Stimulated activated CD8-positive, alpha-beta memory T cell treated with anti-CD3 and anti-CD28 coated beads, Interleukin-15, amount 100 ng/mL, for 4 hours (primary cell): ENCODE measurements around the gene LTBR.

Source experiments
- DNase-seq, 2 donors: peaks; one replicate each; pipeline ENCODE4 v3.0.0-alpha.2; 2020; ENCODE audit warnings: low read depth in 2 of 2

The LTBR gene

GRCh38 chr12:6367969-6368892 lies 15.7 kb upstream of the LTBR start:
- no peak for DNase-seq

DNA sequence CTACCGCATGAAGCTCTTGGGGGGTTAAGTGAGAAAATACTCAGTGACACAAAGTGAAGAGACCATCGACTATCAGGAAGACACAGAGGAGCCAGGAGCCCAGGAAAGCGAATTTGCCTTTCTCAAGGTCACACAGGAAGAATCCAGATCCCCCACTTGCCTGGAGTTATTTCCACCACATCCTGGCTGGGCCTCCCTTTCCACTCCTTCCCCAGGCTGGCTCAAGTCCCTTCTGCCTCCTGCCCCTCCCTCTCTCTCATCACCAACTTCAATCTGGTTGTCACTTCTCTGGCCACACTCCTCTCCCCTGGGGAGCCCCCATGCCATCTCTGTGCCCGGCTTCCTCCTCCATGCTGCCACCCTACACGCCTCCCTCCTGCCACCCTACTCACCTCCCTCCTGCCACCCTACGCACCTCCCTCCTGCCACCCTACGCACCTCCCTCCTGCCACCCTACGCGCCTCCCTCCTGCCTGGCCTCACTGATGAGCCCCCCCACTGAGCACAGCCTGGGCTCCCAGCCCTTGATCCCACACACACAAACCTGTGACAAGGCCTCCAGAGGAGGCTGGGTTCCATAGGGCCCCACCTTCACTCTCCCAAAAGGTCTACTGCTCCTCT lies 14.9 kb upstream of the LTBR start:
- no peak for DNase-seq

- DNase-seq, result no peak
These were observed 13.9 kb upstream of the LTBR start for GRCh38 chr12:6369916-6370575.

- no peak for DNase-seq
These were observed 13.4 kb upstream of the LTBR start for GRCh38 chr12:6370576-6370935.

- DNase-seq, result no peak
These were observed 12.8 kb upstream of the LTBR start for GRCh38 chr12:6370994-6371754.

DNA sequence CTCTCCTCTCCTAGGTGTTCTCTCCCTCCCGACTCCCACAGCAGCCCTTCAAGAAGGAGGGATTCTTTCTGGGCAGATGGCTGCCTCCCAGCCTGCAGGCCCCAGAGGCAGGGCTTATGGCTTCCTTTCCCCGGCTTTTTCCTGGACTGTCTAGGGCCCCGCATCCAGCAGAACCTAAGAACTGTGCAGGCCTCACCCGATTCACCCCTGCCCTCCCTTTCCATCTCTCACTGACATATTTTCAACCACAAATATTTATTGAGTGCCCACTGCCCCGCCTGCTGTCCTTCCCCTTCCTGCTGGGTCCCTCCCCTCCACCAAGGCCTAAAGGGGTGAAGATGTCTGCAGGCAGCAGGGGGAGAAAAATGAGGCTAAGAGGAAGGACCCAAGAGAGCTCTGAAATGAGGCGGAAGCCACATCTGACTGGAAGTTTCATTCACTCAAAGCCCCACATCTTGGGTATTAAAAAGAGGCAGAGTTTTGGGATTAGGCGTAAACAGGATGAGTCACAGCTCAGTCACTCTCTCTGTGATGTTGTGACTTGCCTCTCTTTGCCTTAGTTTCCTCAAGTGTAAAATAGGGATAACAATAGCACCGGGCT lies 11.5 kb upstream of the LTBR start:
- DNase-seq, result no peak

DNA sequence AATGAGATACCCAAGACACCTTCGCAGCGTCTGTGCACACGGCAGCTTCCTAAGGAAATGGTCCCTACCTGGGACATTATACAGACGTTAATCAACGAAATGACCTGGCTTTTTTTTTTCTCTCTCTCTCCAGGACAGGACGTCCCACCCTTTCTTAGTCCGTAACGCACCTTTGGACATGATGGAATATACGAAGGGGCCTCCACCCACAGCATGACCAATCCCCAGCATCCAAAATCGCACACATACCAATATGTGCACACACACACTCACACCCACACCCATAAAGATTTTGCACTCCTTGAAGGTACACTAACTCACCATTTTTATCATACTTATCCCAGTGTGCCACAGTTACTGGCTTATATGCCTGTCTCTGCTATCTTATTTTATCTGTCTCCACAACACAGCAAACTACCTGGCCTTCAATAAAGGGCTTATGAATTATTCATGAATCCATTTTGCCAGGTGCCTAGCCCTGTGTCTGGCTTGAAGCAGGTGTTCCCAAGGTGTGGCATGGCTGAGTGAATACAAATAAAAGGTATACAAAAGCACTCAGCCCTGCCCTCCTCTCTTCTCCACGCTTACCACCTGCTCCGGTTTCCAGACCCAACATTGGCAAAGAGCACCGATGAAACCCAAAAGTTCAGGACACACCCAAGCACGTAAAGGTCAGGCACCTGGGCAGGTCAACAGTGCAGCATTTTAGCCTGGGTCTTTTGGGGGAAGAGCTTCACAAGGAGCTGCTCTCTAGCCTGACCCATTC lies 10.8 kb upstream of the LTBR start:
- DNase-seq, result no peak

GRCh38 chr12:6374028-6374785 lies 9.8 kb upstream of the LTBR start:
- DNase-seq, result no peak

DNA sequence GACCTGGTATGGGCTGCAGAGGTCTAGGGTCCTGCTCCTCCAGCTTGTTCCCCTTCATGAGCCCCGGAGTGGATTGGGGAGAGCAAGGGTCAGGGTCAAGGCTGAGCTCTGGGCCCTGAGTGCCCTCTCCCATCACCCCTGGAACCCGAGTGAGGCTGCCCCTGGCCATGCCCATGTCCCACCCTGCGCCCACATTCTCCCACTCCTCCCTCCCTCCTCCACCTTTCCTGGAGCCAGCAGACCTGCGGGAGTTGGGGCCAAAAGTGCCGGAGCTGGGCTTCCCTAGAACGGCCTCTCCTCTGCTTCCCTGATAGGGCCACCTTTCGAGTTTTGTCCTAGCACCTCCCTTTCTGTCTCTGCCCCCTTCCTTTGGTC lies 9.2 kb upstream of the LTBR start:
- no peak for DNase-seq

DNA sequence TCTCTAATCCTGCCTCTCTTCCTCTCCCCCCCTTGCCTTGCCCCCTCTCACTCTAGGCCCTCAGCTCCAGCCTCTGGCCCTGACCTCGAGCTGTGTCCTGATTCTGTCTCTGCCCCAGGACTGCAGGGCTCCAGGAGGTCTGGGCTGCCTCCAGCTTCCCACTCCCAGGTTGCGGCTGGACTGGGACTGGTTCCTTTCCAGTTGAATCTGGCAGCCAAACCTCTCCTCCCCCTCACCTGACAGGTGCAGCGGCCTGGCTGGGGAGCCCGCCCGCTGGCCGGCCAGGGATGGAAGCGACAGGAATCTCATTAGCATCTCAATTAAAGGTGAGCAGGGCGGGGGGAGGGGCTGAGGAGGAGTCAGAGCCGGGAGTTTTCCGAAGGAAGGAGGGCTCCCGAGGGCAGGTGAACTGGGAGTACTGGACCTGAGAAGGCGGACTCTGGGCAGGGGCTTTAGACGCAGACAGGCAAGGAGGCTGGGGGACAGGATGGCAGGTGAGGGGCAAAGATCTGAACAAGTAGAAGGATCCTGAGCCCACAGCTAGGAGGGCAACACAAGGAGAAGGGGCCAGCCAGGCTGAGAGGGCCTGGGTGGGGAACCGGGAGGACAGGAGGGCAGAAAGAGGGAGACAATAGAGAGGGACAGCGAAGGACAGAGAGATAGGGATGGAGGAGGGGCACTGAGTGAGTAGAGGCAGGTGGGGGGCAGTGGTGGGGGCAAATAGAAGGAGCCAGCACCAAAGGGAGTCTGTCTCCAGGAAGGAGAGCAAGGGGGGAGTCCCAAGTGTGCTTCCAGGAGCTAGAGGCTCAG lies 8.5 kb upstream of the LTBR start, which contains the start of gene SCNN1A:
TSS of gene SCNN1A (minus strand) at position 295 of the 810 bp plus-strand sequence. CDS start 780 bp downstream, outside the sequence.
- no peak for DNase-seq

GRCh38 chr12:6376079-6376869 lies 7.7 kb upstream of the LTBR start:
- no peak for DNase-seq

DNA sequence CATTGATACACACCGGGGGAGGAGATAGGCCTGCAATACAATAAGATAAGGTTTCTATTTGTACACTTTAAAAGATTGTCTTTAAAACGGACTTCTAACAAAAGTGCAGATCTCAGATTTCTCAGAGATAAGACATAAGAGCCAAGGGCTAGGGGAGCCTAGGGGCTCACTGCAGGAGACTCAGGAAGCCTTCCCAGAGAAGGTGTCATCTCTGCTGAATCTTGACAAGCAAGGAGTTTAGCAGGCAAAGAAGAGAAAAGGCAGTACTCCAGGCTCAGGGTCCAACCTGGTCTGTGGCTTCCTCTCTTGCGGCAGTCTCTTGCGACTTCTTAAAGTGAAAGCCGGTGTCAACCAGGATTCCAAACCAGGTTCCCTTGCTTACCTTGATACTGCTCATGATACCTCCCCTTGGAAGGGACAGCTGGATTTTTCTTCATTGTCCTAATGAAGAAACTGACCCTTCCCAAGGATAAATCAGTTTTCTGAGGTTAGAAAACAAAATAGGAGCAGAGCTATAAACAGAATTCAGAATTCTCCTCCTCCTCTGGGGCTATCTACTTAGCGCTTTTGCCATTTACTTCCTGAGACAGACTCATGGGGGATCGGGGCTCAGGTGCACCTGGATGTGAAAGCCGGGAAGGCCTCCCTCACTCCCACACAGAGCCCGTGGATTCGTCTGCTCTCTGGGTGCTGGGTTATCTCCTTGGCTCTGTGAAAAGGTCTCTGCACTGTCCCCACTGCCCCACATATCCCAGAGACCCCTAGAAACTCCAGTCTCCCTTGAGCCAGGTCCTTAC lies 6.9 kb upstream of the LTBR start:
- DNase-seq, result no peak

GRCh38 chr12:6377667-6377994 lies 6.3 kb upstream of the LTBR start:
- no peak for DNase-seq

- no peak for DNase-seq
These were observed 5.1 kb upstream of the LTBR start for GRCh38 chr12:6378709-6379472.

DNA sequence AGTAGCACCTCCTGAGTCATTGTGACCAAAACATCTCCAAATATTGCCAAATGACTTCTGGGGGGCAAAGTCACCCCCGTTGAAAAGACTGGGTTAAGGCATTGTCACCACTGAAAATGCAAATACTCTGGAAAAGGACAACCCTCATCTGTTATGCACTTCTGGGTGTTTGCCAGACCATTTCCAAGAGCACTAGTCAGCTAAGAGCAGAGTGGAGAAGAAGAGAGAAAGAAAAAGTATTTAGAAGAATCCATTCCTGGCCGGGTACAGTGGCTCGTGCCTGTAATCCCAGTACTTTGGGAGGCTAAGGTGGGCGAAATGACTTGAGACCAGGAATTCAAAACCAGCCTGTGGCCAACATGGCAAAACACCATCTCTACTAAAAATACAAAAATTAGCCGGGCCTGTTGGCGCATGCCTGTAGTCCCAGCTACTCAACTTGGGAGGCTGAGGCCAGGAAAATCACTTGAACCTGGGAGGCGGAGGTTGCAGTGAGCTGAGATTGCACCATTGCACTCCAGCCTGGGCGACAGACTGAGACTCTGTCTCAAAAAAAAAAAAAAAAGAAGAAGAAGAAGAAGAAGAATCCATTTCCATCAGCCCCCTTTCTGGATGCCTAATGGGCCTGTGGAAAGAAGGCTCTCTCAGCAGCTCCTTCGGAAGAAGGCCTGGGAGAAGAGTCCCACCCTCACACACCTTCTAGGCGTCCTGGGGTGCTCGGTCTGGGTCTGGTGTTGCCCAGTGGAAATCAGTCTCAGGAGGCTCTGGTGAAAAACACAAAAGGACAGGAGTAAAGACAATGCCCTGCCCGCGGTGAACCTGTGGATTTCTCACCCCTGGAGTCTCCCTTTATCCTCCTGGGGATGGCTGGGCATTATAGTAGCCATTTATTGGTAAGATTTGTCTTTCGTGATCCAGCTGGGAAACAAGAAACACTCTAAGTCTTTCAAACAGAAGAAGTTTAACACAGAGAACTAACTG lies 3.5 kb upstream of the LTBR start:
- no peak for DNase-seq

DNA sequence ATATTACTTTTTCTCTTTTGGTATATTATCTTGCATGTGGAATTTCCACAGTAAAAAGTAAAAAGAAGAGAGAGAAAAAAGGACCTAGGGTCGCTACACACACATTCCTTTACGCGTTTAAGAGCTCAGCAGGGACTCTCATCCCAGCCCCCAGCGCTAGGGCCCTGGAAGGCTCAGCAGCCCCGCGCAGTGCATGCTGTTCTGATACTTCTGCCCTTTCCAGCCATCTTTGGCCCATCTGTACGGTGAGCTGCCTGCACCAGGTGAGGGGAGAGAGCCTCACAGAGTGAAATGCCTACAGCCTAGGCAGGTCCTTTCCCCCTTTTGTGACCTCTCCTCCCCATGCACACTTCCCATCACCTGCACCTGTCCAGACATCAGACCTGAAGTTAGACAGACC lies 1.6 kb upstream of the LTBR start:
- no peak for DNase-seq
